ENCODE data around the gene AARS1.
"Not testable (repeated sequence)": the region's sequence is repeated elsewhere in the genome, so short reads cannot be mapped to it uniquely, and the experiment has no call there.

GRCh38 chr16:70206382-70206781 is 82.9 kb downstream of the AARS1 start:
- TF ChIP-seq POLR2A, CTCF, POLR2AphosphoS5, EP300 (IDR thresholded peaks at IDR 0.05): not testable (repeated sequence)
